ENCODE results near the gene WLS. TPM values are rescaled to one million over a fixed set of nuclear protein-coding genes. Genes with fewer than 3 reads are reported as not detected.

WLS gene
- total RNA-seq, 1 donor from 2014 or later, result not detected

DNA sequence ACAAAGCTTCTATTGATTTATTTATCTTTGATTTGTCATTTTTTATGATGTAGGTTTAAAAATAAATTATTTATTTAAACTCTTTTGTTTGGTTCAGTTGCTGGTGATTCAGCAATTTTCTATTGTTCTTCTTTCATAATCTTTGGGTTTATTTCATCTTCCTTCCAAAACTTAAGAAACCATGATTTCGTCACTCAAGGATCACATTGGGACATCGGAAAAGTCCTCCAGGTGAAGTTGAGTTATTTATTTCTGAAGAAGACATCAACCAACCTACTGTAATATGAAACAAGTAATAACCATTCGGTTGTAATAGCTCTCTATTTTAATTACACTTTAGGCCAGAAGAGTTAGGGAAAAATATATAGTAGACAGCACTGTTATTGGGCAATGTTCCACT, 23.0 kb upstream of the WLS start:
- Mint-ChIP-seq H3K27me3 (no peaks in the 10 kb centered on the region), H3K27ac (no peak overlapping the region), H3K9me3 (peaks cover 7% of the 10 kb centered on the region), H3K4me3 (no peak overlapping the region), H3K4me1 (no peaks in the 10 kb centered on the region), H3K36me3 (ENCODE audit: low read depth) (no peaks in the 10 kb centered on the region)
- TF ChIP-seq, protein P1, sequence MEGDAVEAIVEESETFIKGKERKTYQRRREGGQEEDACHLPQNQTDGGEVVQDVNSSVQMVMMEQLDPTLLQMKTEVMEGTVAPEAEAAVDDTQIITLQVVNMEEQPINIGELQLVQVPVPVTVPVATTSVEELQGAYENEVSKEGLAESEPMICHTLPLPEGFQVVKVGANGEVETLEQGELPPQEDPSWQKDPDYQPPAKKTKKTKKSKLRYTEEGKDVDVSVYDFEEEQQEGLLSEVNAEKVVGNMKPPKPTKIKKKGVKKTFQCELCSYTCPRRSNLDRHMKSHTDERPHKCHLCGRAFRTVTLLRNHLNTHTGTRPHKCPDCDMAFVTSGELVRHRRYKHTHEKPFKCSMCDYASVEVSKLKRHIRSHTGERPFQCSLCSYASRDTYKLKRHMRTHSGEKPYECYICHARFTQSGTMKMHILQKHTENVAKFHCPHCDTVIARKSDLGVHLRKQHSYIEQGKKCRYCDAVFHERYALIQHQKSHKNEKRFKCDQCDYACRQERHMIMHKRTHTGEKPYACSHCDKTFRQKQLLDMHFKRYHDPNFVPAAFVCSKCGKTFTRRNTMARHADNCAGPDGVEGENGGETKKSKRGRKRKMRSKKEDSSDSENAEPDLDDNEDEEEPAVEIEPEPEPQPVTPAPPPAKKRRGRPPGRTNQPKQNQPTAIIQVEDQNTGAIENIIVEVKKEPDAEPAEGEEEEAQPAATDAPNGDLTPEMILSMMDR (IDR thresholded peaks at IDR 0.05), result no peak
- intact Hi-C loops (cut with micrococcal nuclease), result no loop called here
- DNase-seq (no peak), ATAC-seq (ENCODE audit: low read depth) (no peak)
- CTCF ChIA-PET, result no interaction called here
- POLR2A ChIA-PET, result no interaction called here

DNA sequence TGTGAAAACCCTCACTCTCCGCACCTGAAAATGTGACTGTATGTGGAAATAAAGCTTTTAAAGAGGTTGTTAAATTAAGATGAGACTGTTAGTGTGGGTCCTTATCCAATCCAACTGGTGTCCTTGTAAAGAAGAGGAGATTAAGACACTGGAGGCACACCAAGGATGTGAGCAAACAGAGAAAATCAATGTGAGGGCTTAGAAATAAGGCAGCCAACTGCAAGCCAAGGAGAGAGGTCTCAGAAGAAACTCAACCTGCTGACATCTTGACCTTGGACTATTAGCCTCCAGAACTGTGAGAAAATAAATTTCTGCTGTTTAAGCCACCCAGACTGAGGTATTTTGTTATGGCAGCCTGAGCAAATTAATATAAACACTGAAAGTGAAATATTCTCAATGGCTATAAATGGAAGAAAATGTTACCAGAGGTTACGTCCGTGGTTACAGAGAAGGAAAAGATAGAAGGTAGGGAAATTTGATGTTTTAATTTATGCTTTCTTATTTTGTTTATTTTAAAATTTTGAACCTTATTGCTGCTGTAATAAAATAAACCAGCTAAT, 22.4 kb upstream of the WLS start:
- Mint-ChIP-seq H3K4me3 (no peak overlapping the region), H3K27me3 (no peaks in the 10 kb centered on the region)

DNA sequence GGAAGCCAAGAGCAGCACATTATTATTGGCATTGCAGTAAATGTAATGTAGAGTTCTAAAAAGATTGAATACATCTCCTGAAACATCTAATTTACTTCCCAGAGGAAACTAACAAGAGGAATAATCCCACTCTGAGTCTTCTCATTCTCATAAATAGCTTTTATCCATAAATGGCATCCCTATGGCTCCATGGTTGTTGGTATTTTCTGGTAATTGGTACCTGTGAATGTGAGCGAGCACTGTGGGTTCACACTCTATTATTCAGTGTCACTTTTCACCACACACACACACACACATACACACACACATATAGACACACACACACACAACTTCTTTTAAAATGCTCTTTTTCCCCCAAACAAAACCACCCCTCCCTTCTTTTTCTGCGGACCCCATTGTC, 4.7 kb upstream of the WLS start:
- H3K4me3 Mint-ChIP-seq, result no peak overlapping the region
- no peaks in the 10 kb centered on the region for H3K36me3 Mint-ChIP-seq (ENCODE audit: low read depth)
- H3K27me3 Mint-ChIP-seq, result peaks cover 36% of the 10 kb centered on the region
- TF ChIP-seq, protein P1 (IDR thresholded peaks at IDR 0.05), result no peak
- POLR2A ChIA-PET, result no interaction called here
- CTCF ChIA-PET, result no interaction called here
- no peak for DNase-seq
- intact Hi-C loops (cut with micrococcal nuclease), result no loop called here
- H3K4me1 Mint-ChIP-seq, result peaks cover 12% of the 10 kb centered on the region
- ATAC-seq (ENCODE audit: low read depth), result no peak
- no peaks in the 10 kb centered on the region for H3K9me3 Mint-ChIP-seq
- H3K27ac Mint-ChIP-seq, result no peak overlapping the region

More for the DNA sequence above, 22.4 kb upstream of the WLS start:
- Mint-ChIP-seq H3K36me3 (ENCODE audit: low read depth) (no peaks in the 10 kb centered on the region), H3K9me3 (peaks cover 8% of the 10 kb centered on the region), H3K27ac (no peak overlapping the region), H3K4me1 (no peaks in the 10 kb centered on the region)
- ChIA-PET POLR2A (no interaction called here), CTCF (no interaction called here)
- no peak for ATAC-seq (ENCODE audit: low read depth)
- TF ChIP-seq, protein P1 (IDR thresholded peaks at IDR 0.05), result no peak
- intact Hi-C loops (cut with micrococcal nuclease), result no loop called here
- DNase-seq, result no peak

DNA sequence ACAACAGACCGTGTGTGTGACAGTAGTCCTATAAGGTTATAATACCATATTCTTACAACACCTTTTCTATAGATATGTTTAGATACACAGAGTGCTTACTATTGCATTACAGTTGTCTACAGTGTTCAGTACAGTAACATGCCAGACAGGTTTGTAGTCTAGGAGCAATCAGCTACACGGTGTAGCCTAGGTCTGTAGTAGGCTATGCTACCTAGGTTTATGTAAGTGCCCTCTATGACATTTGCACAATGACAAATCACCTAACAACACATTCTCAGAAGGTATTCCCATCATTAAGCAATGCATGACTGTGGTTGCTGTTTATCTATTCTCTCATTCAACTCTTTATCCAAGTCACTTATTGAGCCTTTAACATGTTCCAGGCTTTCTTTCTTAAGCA, 1.8 kb upstream of the WLS start:
- no peak for DNase-seq
- ChIA-PET POLR2A (no interaction called here), CTCF (no interaction called here)
- Mint-ChIP-seq H3K4me3 (no peak overlapping the region), H3K27me3 (peaks cover 55% of the 10 kb centered on the region), H3K36me3 (ENCODE audit: low read depth) (no peaks in the 10 kb centered on the region), H3K27ac (no peak overlapping the region), H3K9me3 (no peaks in the 10 kb centered on the region), H3K4me1 (peaks cover 23% of the 10 kb centered on the region)
- intact Hi-C loops (cut with micrococcal nuclease), result no loop called here
- TF ChIP-seq, protein P1 (IDR thresholded peaks at IDR 0.05), result no peak
- no peak for ATAC-seq (ENCODE audit: low read depth)

DNA sequence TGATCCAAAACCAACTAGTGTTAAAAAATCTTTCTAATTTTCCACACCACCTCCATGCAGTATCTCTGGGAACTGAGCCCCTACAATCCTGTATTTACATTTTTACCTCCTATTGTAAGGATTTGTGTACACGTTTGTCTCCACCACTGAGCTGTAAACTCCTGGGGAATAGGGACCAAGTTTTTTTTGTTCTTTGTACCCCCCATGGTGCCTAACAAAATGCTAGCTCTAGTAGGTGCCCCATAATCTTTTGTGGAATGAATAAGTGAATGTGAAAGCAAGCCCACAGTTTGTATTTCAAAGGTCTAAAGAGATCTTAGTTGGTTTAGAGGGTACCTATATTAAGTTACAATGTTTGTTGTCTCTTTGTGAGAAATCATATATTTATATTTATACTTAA, 879 bp upstream of the WLS start:
- intact Hi-C loops (cut with micrococcal nuclease), result no loop called here
- POLR2A ChIA-PET, result no interaction called here
- H3K36me3 Mint-ChIP-seq (ENCODE audit: low read depth), result no peaks in the 10 kb centered on the region
- H3K4me3 Mint-ChIP-seq, result peak overlapping the region; percentile 26
- DNase-seq, result no peak
- TF ChIP-seq, protein P1 (IDR thresholded peaks at IDR 0.05), result no peak
- H3K4me1 Mint-ChIP-seq, result peaks cover 23% of the 10 kb centered on the region
- CTCF ChIA-PET, result no interaction called here
- no peak overlapping the region for H3K27ac Mint-ChIP-seq
- H3K27me3 Mint-ChIP-seq, result peaks cover 53% of the 10 kb centered on the region
- no peak for ATAC-seq (ENCODE audit: low read depth)
- no peaks in the 10 kb centered on the region for H3K9me3 Mint-ChIP-seq
